GM18870 (cell line): Measurements from ENCODE around the gene MEX3B.
"Not testable (repeated sequence)": the region's sequence is repeated elsewhere in the genome, so short reads cannot be mapped to it uniquely, and the experiment has no call there.

ENCODE experiments used
- ATAC-seq: cut with Tn5 transposase; IDR thresholded peaks from one replicate; pipeline ENCODE4 v1.9.1; 2021; ENCODE audit warnings: moderate library complexity; ENCODE audit not compliant: unreplicated experiment

The MEX3B gene

GRCh38 chr15:82051664-82052063, 5.8 kb upstream of the MEX3B start:
- ATAC-seq, result no peak

DNA sequence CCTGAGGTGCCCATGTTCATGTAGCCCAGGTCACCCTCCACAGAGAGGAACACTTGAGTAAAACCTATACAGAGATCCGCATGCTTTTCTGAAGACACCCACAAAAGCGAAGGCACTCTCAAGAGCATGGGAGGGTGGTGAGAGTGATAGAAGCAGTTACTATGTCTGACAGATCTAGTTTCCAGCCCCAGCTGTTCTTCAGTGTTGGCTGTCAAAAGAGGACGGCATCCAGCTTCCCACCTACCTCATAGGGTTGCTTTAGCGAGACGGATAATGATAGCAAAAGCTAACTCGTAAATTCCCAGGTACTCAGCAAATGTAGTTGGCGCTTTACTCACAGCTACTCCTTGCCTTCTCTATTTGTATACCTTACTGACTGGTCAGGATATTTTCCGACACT, 3.0 kb upstream of the MEX3B start:
- no peak for ATAC-seq

DNA sequence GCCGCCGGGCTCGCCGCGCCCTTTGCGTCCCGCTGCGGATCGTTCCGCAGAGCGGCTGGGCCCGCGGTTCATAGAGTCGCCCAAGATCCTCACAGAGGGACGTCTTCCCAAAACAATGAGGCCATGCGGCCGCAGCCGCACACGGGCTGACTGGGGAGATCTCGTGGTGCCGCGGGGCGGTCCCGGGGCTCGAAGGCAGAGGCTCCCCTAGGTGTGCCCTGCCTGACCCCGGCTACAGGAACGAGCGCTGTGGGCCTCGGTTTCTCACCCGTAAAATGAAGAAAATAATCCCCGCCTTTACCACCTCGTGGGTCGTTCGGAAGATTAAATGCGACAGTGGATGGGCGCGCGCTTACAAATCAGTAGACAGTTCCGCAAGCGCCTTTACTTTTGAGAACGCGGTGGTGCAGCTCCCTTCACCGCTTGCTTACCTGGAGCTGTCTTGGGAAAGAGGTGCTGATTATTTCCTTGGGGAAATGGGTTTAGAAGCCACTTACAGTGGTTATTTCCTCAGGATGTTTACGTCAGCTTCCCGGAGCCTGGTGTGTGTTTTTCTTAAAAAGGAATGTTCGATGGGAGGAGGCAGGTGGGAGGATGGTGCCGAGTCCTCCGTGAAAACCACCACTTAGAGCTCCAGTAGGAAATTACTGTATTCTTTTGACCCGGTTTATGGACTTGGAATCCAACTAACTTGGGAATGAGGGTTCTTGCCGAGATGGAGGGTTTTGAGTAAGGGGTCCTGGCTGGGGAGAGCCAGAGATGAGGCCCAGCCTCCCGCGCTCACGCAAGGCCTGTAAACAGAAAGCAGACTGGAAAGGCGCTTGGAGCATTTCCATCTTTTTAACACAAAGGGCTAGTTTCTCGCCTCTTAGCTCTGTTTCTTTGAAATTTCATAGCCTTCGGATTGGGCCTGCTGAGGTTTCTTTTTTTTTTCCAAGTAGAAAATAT, 1.9 kb upstream of the MEX3B start:
- peak; percentile 1 for ATAC-seq

- ATAC-seq, result peak; percentile 37
Observed at GRCh38 chr15:82046666-82047452, 1.0 kb upstream of the MEX3B start.

DNA sequence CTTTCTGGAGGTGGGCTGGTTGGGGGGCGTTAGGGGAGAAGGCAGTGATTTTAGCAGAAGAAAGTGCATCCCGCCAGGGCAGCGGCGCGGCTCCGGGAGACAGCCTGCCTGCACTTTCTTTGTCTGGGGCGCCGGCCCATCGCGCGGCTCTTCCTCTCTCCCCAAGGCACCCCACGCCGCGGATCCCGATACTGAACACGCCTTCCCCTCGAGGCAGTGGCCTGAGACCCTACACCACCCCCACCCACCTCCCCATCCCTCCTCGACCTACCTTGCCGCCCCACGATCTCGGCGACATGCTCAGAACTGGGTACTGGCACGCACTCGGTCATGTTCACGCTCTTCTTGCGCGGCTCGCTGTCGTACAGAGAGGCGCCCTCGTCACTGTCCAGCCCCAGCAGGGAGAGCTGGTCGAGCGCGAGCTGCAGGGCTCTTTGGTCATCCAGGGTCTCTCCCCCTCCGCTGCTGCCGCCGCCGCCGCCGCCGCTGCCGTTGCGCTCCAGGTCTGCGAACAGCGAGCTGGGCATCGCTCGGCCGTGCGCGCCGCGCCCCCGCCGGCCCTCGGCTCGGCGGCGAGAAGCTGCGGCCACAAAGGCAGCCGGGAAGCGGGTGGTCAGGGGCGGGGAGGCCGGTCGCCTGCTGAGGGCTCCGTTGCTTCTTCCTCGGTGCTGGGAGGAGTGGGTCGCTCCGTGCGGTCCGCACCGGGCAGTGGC, 483 bp downstream of the MEX3B start:
- no peak for ATAC-seq

- ATAC-seq, result no peak
Observed at GRCh38 chr15:82044373-82045178, 1.2 kb downstream of the MEX3B start.

GRCh38 chr15:82043796-82044372, 1.9 kb downstream of the MEX3B start:
- ATAC-seq, result no peak

- no peak for ATAC-seq
Observed at GRCh38 chr15:82043130-82043673, 2.6 kb downstream of the MEX3B start.

DNA sequence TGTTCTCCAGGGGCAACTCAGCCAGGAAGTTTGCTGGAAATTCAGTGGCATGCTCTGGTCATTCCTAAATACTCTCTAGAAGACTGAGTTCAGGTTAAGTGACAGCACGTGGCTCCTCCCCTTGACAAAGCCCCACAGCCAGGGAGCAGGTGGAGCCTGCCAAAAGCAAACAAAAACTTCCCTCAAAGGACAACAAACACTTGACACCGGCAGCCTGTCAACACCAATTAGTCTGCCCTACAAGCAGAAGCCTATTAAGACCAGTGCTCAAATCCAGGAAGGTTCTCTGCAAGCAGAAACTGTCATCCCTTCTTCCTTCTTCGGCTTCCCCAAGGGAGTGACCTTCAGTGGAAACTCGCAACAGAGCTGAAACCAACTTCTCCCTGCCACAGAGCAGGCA, 5.0 kb downstream of the MEX3B start:
- ATAC-seq, result no peak

GRCh38 chr15:82040390-82040789, 5.4 kb downstream of the MEX3B start:
- ATAC-seq, result no peak

GRCh38 chr15:82039871-82040270, 5.9 kb downstream of the MEX3B start:
- ATAC-seq, result no peak

GRCh38 chr15:82036461-82036860, 9.4 kb downstream of the MEX3B start:
- ATAC-seq, result no peak

GRCh38 chr15:82031871-82032270, 13.9 kb downstream of the MEX3B start:
- no peak for ATAC-seq

DNA sequence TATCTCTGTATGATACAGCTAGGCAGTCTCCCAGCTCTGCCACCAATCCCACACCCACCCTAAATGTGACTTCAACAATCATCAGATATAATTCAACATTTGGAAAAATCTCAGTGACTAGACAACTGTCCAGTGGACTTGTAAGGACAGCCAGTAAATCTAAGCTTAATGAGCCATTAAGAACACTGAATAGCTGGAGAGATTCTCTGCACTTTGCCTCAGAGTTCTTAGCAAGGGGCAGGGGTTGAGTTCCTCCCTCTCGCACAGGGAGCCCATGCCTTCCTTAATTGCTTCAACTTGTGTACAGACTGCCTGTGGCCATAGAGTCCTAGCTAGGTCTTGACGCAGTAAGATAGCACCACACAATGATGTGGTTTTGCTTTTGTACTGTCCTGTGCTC, 15.6 kb downstream of the MEX3B start:
- ATAC-seq, result no peak

- ATAC-seq, result not testable (repeated sequence)
Observed at GRCh38 chr15:82028163-82028562, 17.7 kb downstream of the MEX3B start.

DNA sequence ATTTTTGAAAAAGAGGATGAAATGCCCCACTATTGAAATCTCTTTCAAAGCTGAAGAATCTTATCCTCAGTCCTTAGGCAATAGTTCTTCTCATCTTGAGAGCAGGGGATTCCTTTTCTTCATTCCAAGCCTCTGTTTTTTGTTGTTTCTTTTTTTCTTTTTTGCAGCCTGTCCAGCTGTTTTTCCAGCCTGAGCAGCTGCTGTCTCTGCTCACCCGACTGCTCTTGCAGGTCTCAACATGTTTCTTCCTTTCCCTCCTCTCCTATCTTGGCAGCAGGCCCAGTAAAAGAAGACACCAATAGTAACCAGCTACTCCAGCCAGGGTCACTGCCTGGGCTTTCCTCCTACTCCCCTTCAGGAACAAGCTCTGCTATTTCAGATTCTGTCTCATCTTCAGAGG, 23.8 kb downstream of the MEX3B start:
- ATAC-seq, result no peak

DNA sequence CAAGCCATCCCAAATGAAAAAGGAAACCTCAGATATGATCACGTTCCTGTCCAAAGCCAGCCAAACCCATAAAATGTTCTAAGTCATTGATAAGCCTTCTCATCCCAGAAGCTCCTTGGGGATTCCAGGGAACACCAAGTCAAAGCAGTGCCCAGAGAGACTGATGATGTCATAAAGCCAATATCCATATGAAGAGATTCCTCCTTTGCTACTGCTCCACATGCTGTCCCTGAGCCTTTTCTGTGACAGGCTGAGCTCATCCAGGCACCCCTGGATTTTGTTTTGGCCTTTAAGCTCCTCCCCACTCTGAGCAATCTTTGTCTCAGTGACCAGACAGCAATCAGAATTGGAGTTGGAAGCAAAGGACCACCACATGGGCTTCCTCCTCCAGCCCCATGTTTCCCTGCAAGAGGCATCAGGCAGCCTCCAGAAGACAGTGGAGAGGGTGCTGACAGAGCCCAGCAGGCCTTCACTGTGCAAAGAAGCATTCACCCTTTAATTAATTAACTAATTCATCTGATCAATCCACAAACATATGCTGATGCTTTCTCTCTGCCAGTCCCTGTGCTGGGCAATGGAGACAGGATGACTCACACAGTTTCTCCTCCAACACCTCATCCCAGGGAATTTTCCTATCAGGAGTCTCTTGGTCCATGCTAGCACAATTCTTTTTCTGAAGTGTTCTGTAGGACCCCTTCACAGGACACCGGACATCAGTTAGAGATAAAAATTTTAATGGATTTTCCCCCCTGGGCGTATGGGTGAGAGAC, 25.0 kb downstream of the MEX3B start:
- ATAC-seq, result no peak

DNA sequence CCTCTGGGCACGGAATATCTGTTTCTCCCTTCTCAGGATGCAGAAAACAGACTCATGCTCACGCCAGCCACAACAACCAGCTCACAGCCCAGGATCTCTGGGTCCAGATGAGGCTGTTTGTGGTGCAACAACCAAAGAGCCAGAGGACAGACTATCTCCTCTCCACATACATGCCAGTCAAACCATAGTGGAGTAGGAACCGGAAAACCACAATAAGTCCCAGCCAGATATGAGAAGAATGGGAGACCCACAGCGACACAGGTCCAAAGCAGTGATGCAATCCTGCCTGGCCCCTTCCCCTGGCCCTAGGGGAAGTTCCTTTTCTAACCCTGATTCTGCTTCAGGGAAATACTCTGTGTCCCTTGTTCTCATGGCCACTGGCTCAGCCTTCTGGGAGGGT, 27.6 kb downstream of the MEX3B start:
- ATAC-seq, result no peak

DNA sequence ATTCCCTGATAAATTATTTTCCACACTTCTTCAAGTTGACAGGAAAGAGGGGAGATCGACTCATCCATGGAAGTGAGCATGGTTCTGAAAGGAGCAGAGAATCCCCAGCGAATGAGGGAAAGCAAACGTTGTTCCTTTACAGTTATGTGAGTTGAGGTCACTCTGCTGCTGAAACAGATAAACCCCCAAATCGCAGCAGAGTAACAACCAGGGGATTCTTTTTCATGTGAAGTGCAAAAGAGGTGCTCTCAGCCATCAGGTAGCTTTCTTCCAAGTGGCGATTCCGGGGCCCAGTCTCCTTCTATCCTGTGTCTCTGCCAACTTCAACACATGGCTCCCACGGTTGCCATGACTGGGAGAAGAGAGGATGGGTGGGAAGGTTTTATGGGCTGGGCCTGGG, 28.2 kb downstream of the MEX3B start:
- ATAC-seq, result no peak
